SK-N-SH treated with all-trans-retinoic acid at 6 μM for 48 hours (cell line): ENCODE data around the gene PDCD6IP.

Source experiments
- RARB ChIP-seq: fragments of 250-450 bp; sonication (Bioruptor Pico); IDR thresholded peaks from 2 replicates; pipeline ENCODE4 v1.8.0; 2021; ENCODE audit warnings: mild to moderate bottlenecking, moderate library complexity
- TSHZ2 ChIP-seq: fragments of 250-450 bp; sonication (Bioruptor Pico); IDR thresholded peaks from 2 replicates; pipeline ENCODE4 v1.5.0; 2020; ENCODE audit warnings: mild to moderate bottlenecking, moderate library complexity
- ZFP30 ChIP-seq: fragments of 450-650 bp; formaldehyde crosslinking; IDR thresholded peaks from 2 replicates; pipeline ENCODE4 v1.5.0; 2022; ENCODE audit warnings: mild to moderate bottlenecking, moderate library complexity
- ZNF8 ChIP-seq: fragments of 450-650 bp; formaldehyde crosslinking; IDR thresholded peaks from 2 replicates; pipeline ENCODE4 v1.5.0; 2020; ENCODE audit warnings: mild to moderate bottlenecking, moderate library complexity

- TF ChIP-seq ZNF8 (CRISPR knock-in tag) (no peak), ZFP30 (CRISPR knock-in tag) (no peak), RARB (CRISPR knock-in tag) (no peak), TSHZ2 (CRISPR knock-in tag) (no peak)
These were observed 48.2 kb upstream of the PDCD6IP start for GRCh38 chr3:33750211-33750548.
